ENCODE data around the gene CAPSL. TPM values are rescaled to one million over a fixed set of nuclear protein-coding genes. Genes with fewer than 3 reads are reported as not detected.

The CAPSL gene
- total and polyA plus RNA-seq, 2 donors (not counting 1 experiment from before 2014, with no cell fraction given) = not detected

DNA sequence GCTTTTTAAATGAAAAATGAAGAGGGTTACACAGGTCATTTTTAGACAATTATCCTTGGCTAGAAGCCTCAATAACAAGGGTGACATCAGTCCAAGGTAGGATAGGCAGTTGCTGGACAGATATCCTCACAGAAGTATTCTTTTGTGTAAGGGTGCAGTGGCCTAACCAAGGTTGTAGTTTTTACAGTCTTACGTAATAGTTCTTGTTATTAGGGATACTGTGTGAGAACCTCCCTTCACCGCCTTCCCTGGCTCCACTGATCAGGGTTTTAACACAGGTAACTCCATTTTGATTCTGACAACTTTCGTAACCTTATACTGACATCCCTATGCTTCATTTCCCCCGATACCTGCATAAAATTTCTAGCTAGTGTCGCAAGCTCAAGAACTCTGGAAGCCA is 8.7 kb upstream of the CAPSL start:
- H3K27me3 ChIP-seq (replicated peaks in 1 of 4; ENCODE audit: control extremely low read depth in 1 of 4, control insufficient read depth in 3 of 4, insufficient read depth in 4 of 4, low read length in 3 of 4) = no peaks in the 10 kb centered on the region
- ChIA-PET POLR2A (no interaction called here), CTCF (no interaction called here)
- no peaks in the 10 kb centered on the region for H3K36me3 ChIP-seq (replicated peaks in 1 of 2; ENCODE audit: control extremely low read depth in 1 of 2, control insufficient read depth in 1 of 2, extremely low read depth in 1 of 2, insufficient read depth in 2 of 2, low read length in 1 of 2)
- intact Hi-C loops (cut with micrococcal nuclease) = no loop called here
- TF ChIP-seq CTCF (IDR thresholded peaks at IDR 0.05) = no peak
- no peak for TF ChIP-seq EZH2 (IDR thresholded peaks at IDR 0.05; ENCODE audit: borderline replicate concordance, insufficient read depth, low read depth, low read length, poor library complexity, severe bottlenecking)
- no peak overlapping the region for H3K9ac ChIP-seq (ENCODE audit: low read length)
- no peaks in the 10 kb centered on the region for H3K4me1 ChIP-seq (ENCODE audit: control insufficient read depth in 2 of 2, insufficient read depth in 2 of 2, low read length in 2 of 2)
- H3K9me3 ChIP-seq (ENCODE audit: control extremely low read depth in 1 of 3, control insufficient read depth in 2 of 3, insufficient read depth in 1 of 3, low read length in 2 of 3) = peaks cover 0 to 5% (median 0%) of the 10 kb centered on the region in 3 donors
- H3K4me2 ChIP-seq (replicated peaks; ENCODE audit: low read depth, low read length, poor library complexity, severe bottlenecking) = no peak overlapping the region
- H3K4me1 Mint-ChIP-seq = no peaks in the 10 kb centered on the region
- H3K4me3 ChIP-seq (ENCODE audit: control extremely low read depth in 1 of 5, extremely low read depth in 1 of 5, insufficient read depth in 1 of 5, low read depth in 2 of 5, low read length in 4 of 5) = no peak overlapping the region
- no peak overlapping the region for H3K27ac Mint-ChIP-seq
- no peaks in the 10 kb centered on the region for H3K79me2 ChIP-seq (ENCODE audit: control insufficient read depth, insufficient read depth, low read length)
- no peaks in the 10 kb centered on the region for H3K27me3 Mint-ChIP-seq
- no peaks in the 10 kb centered on the region for H3K9me3 Mint-ChIP-seq (ENCODE audit: insufficient read depth)
- H2AFZ ChIP-seq (ENCODE audit: insufficient read depth, low read depth, low read length, poor library complexity, severe bottlenecking) = no peak overlapping the region
- ATAC-seq (ENCODE audit: low read depth) (no peak), DNase-seq (no peak)
- H3K27ac ChIP-seq (ENCODE audit: low read length in 2 of 2) = no peak overlapping the region
- H3K4me3 Mint-ChIP-seq = no peak overlapping the region
- WGBS (ENCODE audit: insufficient coverage) = 75% methylated on average over 4 of the region's 5 CpGs
- no peaks in the 10 kb centered on the region for H4K20me1 ChIP-seq (ENCODE audit: control insufficient read depth, insufficient read depth, low read length, poor library complexity, severe bottlenecking)

- POLR2A ChIA-PET = no interaction called here
- Histone ChIP-seq H3K9ac (ENCODE audit: low read length) (no peak overlapping the region), H4K20me1 (ENCODE audit: control insufficient read depth, insufficient read depth, low read length, poor library complexity, severe bottlenecking) (no peaks in the 10 kb centered on the region), H3K27me3 (replicated peaks in 1 of 4; ENCODE audit: control extremely low read depth in 1 of 4, control insufficient read depth in 3 of 4, insufficient read depth in 4 of 4, low read length in 3 of 4) (no peaks in the 10 kb centered on the region), H3K4me1 (ENCODE audit: control insufficient read depth in 2 of 2, insufficient read depth in 2 of 2, low read length in 2 of 2) (no peaks in the 10 kb centered on the region), H3K27ac (ENCODE audit: low read length in 2 of 2) (no peak overlapping the region), H3K4me2 (replicated peaks; ENCODE audit: low read depth, low read length, poor library complexity, severe bottlenecking) (no peak overlapping the region), H3K4me3 (ENCODE audit: control extremely low read depth in 1 of 5, extremely low read depth in 1 of 5, insufficient read depth in 1 of 5, low read depth in 2 of 5, low read length in 4 of 5) (no peak overlapping the region), H3K79me2 (ENCODE audit: control insufficient read depth, insufficient read depth, low read length) (no peaks in the 10 kb centered on the region), H3K9me3 (ENCODE audit: control extremely low read depth in 1 of 3, control insufficient read depth in 2 of 3, insufficient read depth in 1 of 3, low read length in 2 of 3) (no peaks in the 10 kb centered on the region), H2AFZ (ENCODE audit: insufficient read depth, low read depth, low read length, poor library complexity, severe bottlenecking) (no peak overlapping the region), H3K36me3 (replicated peaks in 1 of 2; ENCODE audit: control extremely low read depth in 1 of 2, control insufficient read depth in 1 of 2, extremely low read depth in 1 of 2, insufficient read depth in 2 of 2, low read length in 1 of 2) (no peaks in the 10 kb centered on the region)
- intact Hi-C loops (cut with micrococcal nuclease) = no loop called here
- DNase-seq (no peak), ATAC-seq (ENCODE audit: low read depth) (no peak)
- WGBS (ENCODE audit: insufficient coverage) = 84% methylated on average over 2 of the region's 3 CpGs
- H3K27ac Mint-ChIP-seq = no peak overlapping the region
- CTCF ChIA-PET = no interaction called here
- H3K9me3 Mint-ChIP-seq (ENCODE audit: insufficient read depth) = no peaks in the 10 kb centered on the region
- H3K27me3 Mint-ChIP-seq = no peaks in the 10 kb centered on the region
- TF ChIP-seq EZH2 (IDR thresholded peaks at IDR 0.05; ENCODE audit: borderline replicate concordance, insufficient read depth, low read depth, low read length, poor library complexity, severe bottlenecking) = no peak
- no peak for TF ChIP-seq CTCF (IDR thresholded peaks at IDR 0.05)
- H3K4me1 Mint-ChIP-seq = no peaks in the 10 kb centered on the region
- no peak overlapping the region for H3K4me3 Mint-ChIP-seq
Measured at GRCh38 chr5:35939639-35940038, 1.2 kb upstream of the CAPSL start.

All from B cell (primary cell).